Ishikawa (cell line): ENCODE measurements around the gene PSMA7.

Experiments used
- CEBPB ChIP-seq: IDR thresholded peaks from 2 replicates; pipeline ENCODE4 v1.6.1; 2012
- CREB1 ChIP-seq: IDR thresholded peaks from 2 replicates; pipeline ENCODE4 v1.6.1; 2012; ENCODE audit warnings: low read depth
- EGR1 ChIP-seq: IDR thresholded peaks from 2 replicates; pipeline ENCODE4 v1.6.1; 2012
- EP300 ChIP-seq: IDR thresholded peaks from 2 replicates; pipeline ENCODE4 v1.6.1; 2012; ENCODE audit warnings: borderline replicate concordance
- FOXM1 ChIP-seq: IDR thresholded peaks from 2 replicates; pipeline ENCODE4 v1.6.1; 2012; ENCODE audit warnings: low read depth, borderline replicate concordance
- MAX ChIP-seq: IDR thresholded peaks from 2 replicates; pipeline ENCODE4 v1.6.1; 2012
- NFIC ChIP-seq: IDR thresholded peaks from 2 replicates; pipeline ENCODE4 v1.6.1; 2012
- RAD21 ChIP-seq: IDR thresholded peaks from 2 replicates; pipeline ENCODE4 v1.6.1; 2012; ENCODE audit warnings: low read depth
- REST ChIP-seq: IDR thresholded peaks from 2 replicates; pipeline ENCODE4 v1.6.1; 2012; ENCODE audit warnings: low read depth, mild to moderate bottlenecking
- TAF1 ChIP-seq: IDR thresholded peaks from 2 replicates; pipeline ENCODE4 v1.6.1; 2012; ENCODE audit warnings: low read depth, mild to moderate bottlenecking
- TCF12 ChIP-seq: IDR thresholded peaks from 2 replicates; pipeline ENCODE4 v1.6.1; 2012; ENCODE audit warnings: low read depth
- TEAD4 ChIP-seq: IDR thresholded peaks from 2 replicates; pipeline ENCODE4 v1.6.1; 2012
- YY1 ChIP-seq: IDR thresholded peaks from 2 replicates; pipeline ENCODE4 v1.6.1; 2012; ENCODE audit warnings: low read depth
- ZBTB7A ChIP-seq: IDR thresholded peaks from 2 replicates; pipeline ENCODE4 v1.6.1; 2012; ENCODE audit warnings: low read depth
- TF ChIP-seq, protein P1 (sequence below): IDR thresholded peaks from 2 replicates; pipeline ENCODE4 v1.6.1; 2012

Gene PSMA7

GRCh38 chr20:62112368-62112767, 30.8 kb downstream of the PSMA7 start:
- TF ChIP-seq CEBPB (no peak), FOXM1 (no peak), RAD21 (no peak), CREB1 (no peak), REST (no peak), TAF1 (no peak), EGR1 (no peak), MAX (no peak), NFIC (no peak), EP300 (no peak), TCF12 (no peak), ZBTB7A (no peak)
- TF ChIP-seq, protein P1, sequence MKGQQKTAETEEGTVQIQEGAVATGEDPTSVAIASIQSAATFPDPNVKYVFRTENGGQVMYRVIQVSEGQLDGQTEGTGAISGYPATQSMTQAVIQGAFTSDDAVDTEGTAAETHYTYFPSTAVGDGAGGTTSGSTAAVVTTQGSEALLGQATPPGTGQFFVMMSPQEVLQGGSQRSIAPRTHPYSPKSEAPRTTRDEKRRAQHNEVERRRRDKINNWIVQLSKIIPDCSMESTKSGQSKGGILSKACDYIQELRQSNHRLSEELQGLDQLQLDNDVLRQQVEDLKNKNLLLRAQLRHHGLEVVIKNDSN, result no peak

GRCh38 chr20:62111148-62111547, 32.0 kb downstream of the PSMA7 start:
- TF ChIP-seq CEBPB (no peak), CREB1 (no peak), TEAD4 (no peak), ZBTB7A (no peak), YY1 (no peak), EGR1 (no peak), NFIC (no peak), RAD21 (no peak), TCF12 (no peak)

- TF ChIP-seq CREB1 (no peak), EP300 (no peak), EGR1 (no peak), ZBTB7A (no peak), YY1 (no peak), NFIC (no peak), REST (no peak), MAX (no peak), TAF1 (no peak), TEAD4 (no peak), CEBPB (no peak), TCF12 (no peak), FOXM1 (no peak), RAD21 (no peak)
- TF ChIP-seq, protein P1, result no peak
These were observed 37.6 kb downstream of the PSMA7 start for GRCh38 chr20:62105592-62105991.

DNA sequence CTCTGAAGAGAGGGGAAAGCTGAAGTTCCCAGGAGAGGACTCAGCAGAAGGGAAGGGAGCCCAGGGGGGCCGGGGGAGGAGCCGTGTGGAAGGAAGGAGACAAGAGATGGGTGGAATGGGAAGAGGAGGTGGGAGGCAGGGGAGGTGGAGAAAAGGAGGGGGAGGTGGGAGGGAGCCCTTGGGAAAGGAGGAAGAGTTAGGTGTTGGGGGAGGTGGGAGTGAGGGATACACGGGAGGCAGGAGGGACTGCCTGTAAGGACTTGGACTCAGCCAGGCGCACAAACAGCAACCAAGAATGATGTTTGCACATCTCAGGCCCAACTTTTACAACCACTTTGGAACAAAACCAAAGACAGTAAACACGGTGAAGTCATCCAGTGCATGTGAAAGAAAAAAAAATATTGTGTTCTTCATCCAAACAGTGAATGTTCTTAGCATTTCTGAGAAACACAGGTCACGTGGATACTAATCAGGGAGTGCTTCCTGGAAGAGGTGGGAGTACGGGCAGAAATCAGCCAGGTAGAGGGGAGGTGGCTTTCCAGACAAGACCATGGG, 38.3 kb downstream of the PSMA7 start:
- TF ChIP-seq FOXM1 (no peak), TCF12 (no peak), EP300 (no peak), EGR1 (no peak), REST (no peak), TEAD4 (no peak), CEBPB (no peak), MAX (no peak)

- TF ChIP-seq MAX (no peak), TEAD4 (no peak), RAD21 (no peak), CREB1 (no peak), NFIC (no peak), TCF12 (no peak), EP300 (no peak)
These were observed 38.9 kb downstream of the PSMA7 start for GRCh38 chr20:62104234-62104789.
